Colon (tissue), 2 donors: ENCODE data around the gene TBCB.
"Not testable (repeated sequence)": the region's sequence is repeated elsewhere in the genome, so short reads cannot be mapped to it uniquely, and the experiment has no call there.

Source experiments
- FAIRE-seq: peaks from 2 replicates; lab custom pipeline; 2012; peaks lifted over from hg19 to GRCh38; lab: Jason Lieb, UNC
- donor health status: control.
- donor health status: control.

Gene TBCB

DNA sequence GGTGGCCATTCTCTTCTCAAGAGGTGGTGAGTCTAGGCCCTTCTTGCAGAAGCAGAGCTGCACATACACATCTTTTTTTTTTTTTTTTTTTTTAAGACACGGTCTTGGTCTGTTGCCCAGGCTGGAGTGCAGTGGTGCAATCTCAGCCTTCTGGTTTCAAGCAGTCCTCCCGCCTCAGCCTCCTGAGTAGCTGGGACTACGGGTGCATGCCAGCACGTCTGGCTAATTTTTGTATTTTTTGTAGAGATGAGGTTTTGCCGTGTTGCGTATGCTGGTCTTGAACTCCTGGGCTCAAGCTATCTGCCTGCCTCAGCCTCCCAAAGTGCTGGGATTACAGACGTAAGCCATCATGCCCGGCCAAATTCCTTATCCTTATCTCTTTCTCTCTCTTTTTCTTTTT lies 58.6 kb downstream of the TBCB start:
- FAIRE-seq: not testable (repeated sequence)
